HUES6 (cell line): ENCODE data around the gene ZNF628.
"Not testable (repeated sequence)": the region's sequence is repeated elsewhere in the genome, so short reads cannot be mapped to it uniquely, and the experiment has no call there.

ENCODE experiments used
- H3K27ac ChIP-seq: 2 replicates; pipeline ENCODE4 v1.7.0; 2013; ENCODE audit warnings: low read depth, mild to moderate bottlenecking, low read length, inconsistent platforms
- H3K27me3 ChIP-seq: 2 replicates; pipeline ENCODE4 v1.6.1; 2013; ENCODE audit warnings: low read length; ENCODE audit not compliant: control insufficient read depth, insufficient read depth
- H3K36me3 ChIP-seq: 2 replicates; pipeline ENCODE4 v1.6.1; 2013; ENCODE audit warnings: low read length; ENCODE audit not compliant: control insufficient read depth, insufficient read depth
- H3K4me1 ChIP-seq: 2 replicates; pipeline ENCODE4 v1.6.1; 2013; ENCODE audit warnings: low read length; ENCODE audit not compliant: control insufficient read depth, insufficient read depth
- H3K4me3 ChIP-seq: 2 replicates; pipeline ENCODE4 v1.5.1; 2013; ENCODE audit warnings: low read depth, low read length
- H3K9ac ChIP-seq: one replicate; pipeline ENCODE4 v1.6.1; 2013; ENCODE audit warnings: mild to moderate bottlenecking, low read length
- H3K9me3 ChIP-seq: 2 replicates; pipeline ENCODE4 v1.6.1; 2013; ENCODE audit warnings: low read depth, low read length; ENCODE audit not compliant: control insufficient read depth, insufficient read depth

ZNF628 gene

DNA sequence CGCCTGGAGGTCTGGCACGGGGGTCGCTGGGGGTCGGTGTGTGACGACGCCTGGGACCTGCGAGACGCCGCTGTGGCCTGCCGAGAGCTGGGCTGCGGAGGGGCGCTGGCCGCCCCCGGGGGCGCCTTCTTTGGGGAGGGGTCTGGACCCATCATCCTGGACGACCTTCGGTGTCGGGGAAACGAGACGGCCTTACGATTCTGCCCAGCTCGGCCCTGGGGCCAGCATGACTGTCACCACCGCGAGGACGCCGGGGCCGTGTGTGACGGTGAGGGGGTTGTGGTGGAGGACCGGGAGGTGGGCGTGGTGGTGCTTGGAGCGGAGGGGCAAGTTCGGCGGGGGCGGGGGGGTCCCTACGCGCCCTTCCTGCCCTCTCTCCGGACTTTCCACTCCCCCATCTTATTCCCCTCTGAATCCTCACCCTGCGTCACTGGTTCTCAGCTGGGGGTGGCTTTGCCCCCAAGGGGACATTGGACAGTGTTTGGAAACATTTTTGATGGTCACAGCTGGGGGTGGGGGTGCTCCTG is 17.3 kb downstream of the ZNF628 start:
- no peak overlapping the region for H3K4me3 ChIP-seq
- no peak overlapping the region for H3K27ac ChIP-seq
- peaks cover 59% of the 10 kb centered on the region for H3K4me1 ChIP-seq
- H3K27me3 ChIP-seq: peaks cover 6% of the 10 kb centered on the region; the same call in 1 of the 2 replicates
- no peaks in the 10 kb centered on the region for H3K9me3 ChIP-seq
- H3K9ac ChIP-seq: no peak overlapping the region
- no peaks in the 10 kb centered on the region for H3K36me3 ChIP-seq

GRCh38 chr19:55494172-55494761 is 17.9 kb downstream of the ZNF628 start:
- no peak overlapping the region for H3K9ac ChIP-seq
- peaks cover 55% of the 10 kb centered on the region for H3K4me1 ChIP-seq
- H3K9me3 ChIP-seq: no peaks in the 10 kb centered on the region
- H3K4me3 ChIP-seq: no peak overlapping the region
- H3K27me3 ChIP-seq: peaks cover 6% of the 10 kb centered on the region; the same call in 1 of the 2 replicates
- no peak overlapping the region for H3K27ac ChIP-seq
- H3K36me3 ChIP-seq: no peaks in the 10 kb centered on the region

GRCh38 chr19:55495646-55496349 is 19.4 kb downstream of the ZNF628 start:
- peaks cover 3% of the 10 kb centered on the region; the same call in 1 of the 2 replicates for H3K27me3 ChIP-seq
- H3K4me1 ChIP-seq: peaks cover 49% of the 10 kb centered on the region

GRCh38 chr19:55496820-55497219 is 20.4 kb downstream of the ZNF628 start:
- not testable (repeated sequence) for H3K36me3 ChIP-seq, H3K4me3 ChIP-seq, H3K27ac ChIP-seq, H3K9ac ChIP-seq, H3K9me3 ChIP-seq
- H3K27me3 ChIP-seq: peaks cover 10% of the 10 kb centered on the region; the same call in 1 of the 2 replicates
- peaks cover 43% of the 10 kb centered on the region for H3K4me1 ChIP-seq

More at GRCh38 chr19:55495646-55496349, 19.4 kb downstream of the ZNF628 start:
- H3K4me3 ChIP-seq: no peak overlapping the region
- no peaks in the 10 kb centered on the region for H3K9me3 ChIP-seq
- H3K27ac ChIP-seq: 0 out of 2 replicates have a peak overlapping the region, but pooled peaks have one; percentile 5
- H3K36me3 ChIP-seq: no peaks in the 10 kb centered on the region
- no peak overlapping the region for H3K9ac ChIP-seq

DNA sequence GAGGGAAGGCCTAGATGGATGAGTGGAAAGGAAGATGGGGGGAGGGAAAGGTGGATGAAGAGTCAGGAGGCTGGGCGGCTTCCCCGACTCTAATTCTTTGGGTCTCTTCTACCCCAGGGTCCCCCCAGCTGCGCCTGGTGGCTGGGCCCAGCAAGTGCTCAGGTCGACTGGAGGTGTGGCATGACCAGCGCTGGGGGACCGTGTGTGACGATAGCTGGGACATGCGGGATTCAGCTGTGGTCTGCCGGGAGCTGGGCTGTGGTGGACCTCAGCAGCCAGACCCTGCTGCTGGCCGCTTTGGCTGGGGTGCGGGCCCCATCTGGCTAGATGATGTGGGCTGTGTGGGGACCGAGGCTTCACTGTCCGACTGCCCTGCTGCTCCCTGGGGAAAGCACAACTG is 21.3 kb downstream of the ZNF628 start:
- Histone ChIP-seq H3K36me3 (no peaks in the 10 kb centered on the region), H3K4me3 (no peak overlapping the region), H3K9ac (no peak overlapping the region), H3K27me3 (peaks cover 16% of the 10 kb centered on the region; the same call in 1 of the 2 replicates), H3K9me3 (no peaks in the 10 kb centered on the region), H3K27ac (no peak overlapping the region), H3K4me1 (peaks cover 43% of the 10 kb centered on the region)

DNA sequence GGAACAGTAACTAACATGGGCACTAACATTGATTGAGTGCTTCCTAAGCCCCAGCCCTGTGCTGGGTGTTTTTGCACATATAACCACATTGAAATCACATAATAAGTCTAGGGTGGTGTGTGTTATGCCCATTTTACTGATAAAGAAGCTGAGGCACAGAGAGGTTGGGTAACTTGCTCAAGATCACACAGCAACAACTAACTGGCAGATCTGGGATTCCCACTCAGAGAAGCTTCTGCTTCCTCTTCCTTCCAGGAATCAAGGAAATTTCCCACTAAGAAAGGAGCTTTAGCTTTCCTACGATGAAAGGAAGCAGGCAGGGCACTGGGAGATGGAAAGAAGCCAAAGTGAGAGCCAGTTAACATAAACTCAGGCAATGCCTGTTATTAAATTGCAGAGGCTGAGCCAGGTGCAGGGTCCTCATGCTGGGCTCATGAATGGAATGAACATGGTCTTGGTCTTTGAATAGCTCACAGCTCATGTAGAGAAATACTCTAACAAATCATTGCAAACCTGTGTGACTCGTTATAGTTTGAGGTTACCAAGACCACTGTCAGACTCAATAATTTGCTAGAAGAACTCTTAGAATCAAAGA is 21.9 kb downstream of the ZNF628 start:
- H3K36me3 ChIP-seq: no peaks in the 10 kb centered on the region
- no peak overlapping the region for H3K4me3 ChIP-seq
- H3K9me3 ChIP-seq: peaks cover 4% of the 10 kb centered on the region; the same call in 1 of the 2 replicates
- peaks cover 37% of the 10 kb centered on the region for H3K4me1 ChIP-seq
- no peak overlapping the region for H3K9ac ChIP-seq
- H3K27me3 ChIP-seq: peaks cover 21% of the 10 kb centered on the region
- H3K27ac ChIP-seq: no peak overlapping the region

DNA sequence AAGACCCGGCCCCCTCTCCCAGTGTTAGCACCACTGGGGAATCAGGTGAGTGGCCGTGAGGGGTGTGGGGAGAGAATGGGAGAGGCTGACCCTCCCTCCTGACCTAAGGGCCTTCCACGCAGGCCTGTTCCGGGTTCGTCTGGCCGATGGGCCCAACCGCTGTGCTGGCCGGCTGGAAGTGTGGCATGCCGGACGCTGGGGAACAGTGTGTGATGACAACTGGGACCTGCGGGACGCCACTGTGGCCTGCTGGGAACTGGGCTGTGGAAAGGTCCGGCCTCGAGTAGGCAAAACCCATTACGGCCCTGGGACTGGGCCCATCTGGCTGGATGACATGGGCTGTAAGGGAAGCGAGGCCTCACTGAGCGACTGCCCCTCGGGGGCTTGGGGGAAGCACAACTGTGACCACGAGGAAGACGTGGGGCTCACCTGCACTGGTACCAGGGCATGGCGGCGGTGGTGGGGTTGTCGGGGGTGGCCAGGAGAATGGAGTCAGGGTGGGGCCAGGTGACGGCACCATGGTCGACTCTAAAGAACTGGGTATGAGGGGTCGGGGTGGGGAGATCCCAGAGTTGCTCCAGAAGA is 24.0 kb downstream of the ZNF628 start:
- Histone ChIP-seq H3K4me1 (peaks cover 21% of the 10 kb centered on the region), H3K9me3 (peaks cover 6% of the 10 kb centered on the region; the same call in 1 of the 2 replicates), H3K27ac (no peak overlapping the region), H3K27me3 (peaks cover 29% of the 10 kb centered on the region), H3K9ac (no peak overlapping the region), H3K36me3 (no peaks in the 10 kb centered on the region), H3K4me3 (no peak overlapping the region)

DNA sequence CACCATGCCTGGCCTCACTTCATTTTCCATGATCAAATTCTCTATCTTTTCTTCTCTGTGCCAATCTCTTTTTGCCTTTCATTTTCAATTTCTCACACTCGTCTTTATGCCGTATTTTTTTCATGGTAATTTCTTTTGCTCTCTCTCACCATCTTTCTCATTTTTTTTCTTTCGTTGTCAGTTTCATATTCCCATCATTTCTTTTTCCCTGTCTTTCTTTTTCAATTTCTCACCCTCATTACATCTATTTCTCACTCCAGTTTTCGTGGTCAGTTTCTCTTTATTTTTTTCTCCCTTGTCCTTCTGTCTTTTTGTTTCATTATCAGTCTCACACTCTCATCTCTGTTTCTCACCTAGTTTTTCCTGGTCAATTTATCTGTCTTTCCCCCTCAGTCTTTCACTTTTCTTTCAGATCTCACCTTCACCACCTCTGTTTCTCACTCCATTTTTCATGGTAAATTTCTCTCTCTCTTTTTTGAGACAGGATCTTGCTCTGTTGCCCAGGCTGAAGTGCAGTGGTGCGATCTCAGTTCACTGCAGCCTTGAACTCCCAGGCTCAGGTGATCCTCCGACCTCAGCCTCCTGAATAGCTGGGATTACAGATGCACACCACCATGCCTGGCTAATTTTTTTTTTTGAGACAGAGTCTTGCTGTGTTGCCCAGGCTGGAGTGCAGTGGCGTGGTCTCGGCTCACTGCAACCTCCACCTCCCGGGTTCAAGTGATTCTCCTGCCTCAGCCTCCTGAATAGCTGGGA is 26.0 kb downstream of the ZNF628 start:
- Histone ChIP-seq H3K27ac (no peak overlapping the region), H3K9ac (no peak overlapping the region), H3K36me3 (no peaks in the 10 kb centered on the region)

DNA sequence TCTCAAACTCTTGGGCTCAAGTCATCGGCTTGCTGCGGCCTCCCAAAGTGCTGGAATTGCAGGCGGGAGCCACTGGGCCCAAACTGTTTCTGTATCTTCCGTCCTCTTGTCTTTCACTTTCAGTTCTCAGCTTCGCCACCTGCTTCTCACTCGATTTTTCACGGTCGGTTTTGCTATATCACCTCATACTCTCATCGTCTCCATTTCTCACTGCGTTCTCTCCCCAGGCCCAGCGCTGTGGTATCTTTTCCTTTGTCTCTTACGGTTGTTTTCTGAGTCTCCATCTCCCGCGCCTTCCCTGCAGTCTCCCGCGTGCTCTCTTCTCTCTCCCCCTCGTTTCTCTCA is 26.7 kb downstream of the ZNF628 start:
- no peak overlapping the region for H3K9ac ChIP-seq
- H3K9me3 ChIP-seq: peaks cover 6% of the 10 kb centered on the region; the same call in 1 of the 2 replicates
- H3K36me3 ChIP-seq: no peaks in the 10 kb centered on the region
- H3K4me3 ChIP-seq: no peak overlapping the region
- H3K4me1 ChIP-seq: no peaks in the 10 kb centered on the region
- H3K27me3 ChIP-seq: peaks cover 29% of the 10 kb centered on the region
- H3K27ac ChIP-seq: no peak overlapping the region

More for the DNA sequence above, 26.0 kb downstream of the ZNF628 start:
- no peak overlapping the region for H3K4me3 ChIP-seq
- peaks cover 29% of the 10 kb centered on the region for H3K27me3 ChIP-seq
- H3K9me3 ChIP-seq: peaks cover 6% of the 10 kb centered on the region; the same call in 1 of the 2 replicates
- peaks cover 3% of the 10 kb centered on the region; the same call in 1 of the 2 replicates for H3K4me1 ChIP-seq

DNA sequence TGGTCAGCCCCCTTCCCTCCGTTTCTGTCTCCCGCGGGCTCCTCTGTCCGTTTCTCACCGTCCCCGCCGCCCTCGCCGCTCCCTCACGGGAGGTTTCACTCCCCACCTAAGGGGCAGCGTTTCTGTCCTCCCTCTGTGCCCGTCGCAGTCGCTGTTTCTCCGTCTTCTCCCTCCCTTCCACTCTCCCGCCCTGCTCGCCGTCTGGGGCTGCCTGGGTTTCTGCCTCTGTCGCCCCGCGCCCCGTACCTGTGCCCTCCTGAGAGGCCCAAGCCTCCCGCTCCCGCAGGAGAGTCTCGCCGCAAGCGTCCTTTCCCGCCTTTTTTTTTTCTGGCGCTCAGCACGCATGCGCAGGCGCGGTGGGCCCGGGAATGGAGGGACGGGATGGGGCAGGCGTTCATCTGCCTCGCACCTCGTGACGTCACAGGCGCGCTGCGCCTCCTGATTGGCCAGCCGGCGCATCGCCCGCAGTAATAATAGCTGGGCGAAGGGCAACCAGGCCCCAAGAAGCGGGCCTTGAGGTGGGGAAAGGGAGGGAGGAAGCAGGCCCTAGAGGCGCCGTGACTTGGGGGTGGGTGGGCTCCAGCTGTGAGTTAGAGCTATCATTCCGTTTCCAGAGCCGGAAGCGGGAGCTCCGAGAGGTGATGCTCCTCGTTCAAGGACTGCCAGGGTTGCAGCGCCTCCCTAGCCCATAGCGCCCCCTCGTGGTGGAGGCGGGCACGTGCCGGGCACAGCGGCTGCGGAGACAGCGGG is 27.3 kb downstream of the ZNF628 start:
- H3K36me3 ChIP-seq: no peaks in the 10 kb centered on the region
- H3K4me3 ChIP-seq: peak overlapping the region; percentile 32
- H3K4me1 ChIP-seq: no peaks in the 10 kb centered on the region
- H3K27ac ChIP-seq: no peak overlapping the region
- H3K9ac ChIP-seq: no peak overlapping the region
- H3K27me3 ChIP-seq: peaks cover 31% of the 10 kb centered on the region
- H3K9me3 ChIP-seq: peaks cover 6% of the 10 kb centered on the region; the same call in 1 of the 2 replicates
